Ishikawa (cell line): ENCODE measurements around the gene BTBD16.

Experiments used
- CEBPB ChIP-seq: IDR thresholded peaks from 2 replicates; pipeline ENCODE4 v1.6.1; 2012
- EP300 ChIP-seq: IDR thresholded peaks from 2 replicates; pipeline ENCODE4 v1.6.1; 2012; ENCODE audit warnings: borderline replicate concordance
- FOXM1 ChIP-seq: IDR thresholded peaks from 2 replicates; pipeline ENCODE4 v1.6.1; 2012; ENCODE audit warnings: low read depth, borderline replicate concordance
- MAX ChIP-seq: IDR thresholded peaks from 2 replicates; pipeline ENCODE4 v1.6.1; 2012
- NFIC ChIP-seq: IDR thresholded peaks from 2 replicates; pipeline ENCODE4 v1.6.1; 2012
- RAD21 ChIP-seq: IDR thresholded peaks from 2 replicates; pipeline ENCODE4 v1.6.1; 2012; ENCODE audit warnings: low read depth
- REST ChIP-seq: IDR thresholded peaks from 2 replicates; pipeline ENCODE4 v1.6.1; 2012; ENCODE audit warnings: low read depth, mild to moderate bottlenecking
- TAF1 ChIP-seq: IDR thresholded peaks from 2 replicates; pipeline ENCODE4 v1.6.1; 2012; ENCODE audit warnings: low read depth, mild to moderate bottlenecking
- TCF12 ChIP-seq: IDR thresholded peaks from 2 replicates; pipeline ENCODE4 v1.6.1; 2012; ENCODE audit warnings: low read depth
- YY1 ChIP-seq: IDR thresholded peaks from 2 replicates; pipeline ENCODE4 v1.6.1; 2012; ENCODE audit warnings: low read depth
- ZBTB7A ChIP-seq: IDR thresholded peaks from 2 replicates; pipeline ENCODE4 v1.6.1; 2012; ENCODE audit warnings: low read depth

GRCh38 chr10:122323941-122324675 is 53.0 kb downstream of the BTBD16 start:
- no peak for TF ChIP-seq TAF1
- no peak for TF ChIP-seq REST
- TF ChIP-seq EP300, result no peak
- no peak for TF ChIP-seq MAX
- TF ChIP-seq ZBTB7A, result no peak
- TF ChIP-seq YY1, result no peak
- no peak for TF ChIP-seq TCF12
- no peak for TF ChIP-seq RAD21
- TF ChIP-seq NFIC, result no peak
- no peak for TF ChIP-seq FOXM1
- TF ChIP-seq CEBPB, result no peak
